GM12891 (cell line): ENCODE results near the gene CLEC4G.
A peak's percentile ranks its signal among the peaks of the same experiment; 100 is the strongest.

Experiments used
- DNase-seq: peaks from one replicate; pipeline ENCODE4 v3.0.0; 2011; ENCODE audit warnings: low spot score; ENCODE audit not compliant: insufficient read length
- FAIRE-seq: peaks from 2 replicates; lab custom pipeline; 2011; peaks lifted over from hg19 to GRCh38; lab: Jason Lieb, UNC
- PAX5 ChIP-seq: IDR thresholded peaks from 2 replicates; pipeline ENCODE4 v1.6.1; 2011; ENCODE audit warnings: low read length, moderate library complexity, mild to moderate bottlenecking; ENCODE audit not compliant: insufficient read depth, severe bottlenecking
- POLR2A ChIP-seq: IDR thresholded peaks from 2 replicates; pipeline ENCODE4 v1.6.1; 2011; ENCODE audit warnings: low read depth, low read length, control low read depth
- POLR2AphosphoS5 ChIP-seq: IDR thresholded peaks from 2 replicates; pipeline ENCODE4 v1.6.1; 2011; ENCODE audit warnings: low read depth, low read length, control low read depth
- POU2F2 ChIP-seq: IDR thresholded peaks from 2 replicates; pipeline ENCODE4 v1.6.1; 2011; ENCODE audit warnings: low read depth, mild to moderate bottlenecking, control low read depth, low read length, moderate library complexity
- SPI1 ChIP-seq: IDR thresholded peaks from 2 replicates; pipeline ENCODE4 v1.6.1; 2011; ENCODE audit warnings: low read depth, low read length, control low read depth
- TAF1 ChIP-seq: IDR thresholded peaks from 2 replicates; pipeline ENCODE4 v1.6.1; 2011; ENCODE audit warnings: low read depth, low read length, control low read depth

The CLEC4G gene

DNA sequence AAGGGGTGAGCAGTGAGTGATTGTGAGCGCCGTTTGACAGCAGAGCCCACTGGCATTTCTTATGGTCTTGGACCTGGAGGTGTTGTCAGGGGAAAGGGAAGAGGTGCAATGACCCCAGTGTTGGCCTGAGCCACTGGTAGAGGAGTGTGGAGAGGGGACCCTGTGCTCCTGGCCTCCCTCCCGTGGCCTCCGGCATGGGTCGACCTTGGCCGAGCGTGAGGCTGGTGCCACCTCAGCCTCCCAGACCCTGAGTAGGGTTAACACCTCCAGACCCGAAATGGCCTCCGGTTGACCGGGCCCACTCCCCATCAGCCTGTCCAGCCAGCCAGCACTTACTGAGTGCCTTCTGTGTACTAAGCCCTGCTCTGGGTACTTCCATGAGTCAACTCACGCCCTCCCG lies 44.7 kb downstream of the CLEC4G start:
- FAIRE-seq (no peak), DNase-seq (no peak)
- TF ChIP-seq POU2F2: peak; percentile 64; the same call in 1 of the 2 replicates
- no peak for TF ChIP-seq PAX5
- 0 out of 2 replicates have a peak, but pooled peaks have one; percentile 13 for TF ChIP-seq TAF1
- TF ChIP-seq POLR2A: peak; percentile 80
- TF ChIP-seq SPI1: no peak
- TF ChIP-seq POLR2AphosphoS5: peak; percentile 90

DNA sequence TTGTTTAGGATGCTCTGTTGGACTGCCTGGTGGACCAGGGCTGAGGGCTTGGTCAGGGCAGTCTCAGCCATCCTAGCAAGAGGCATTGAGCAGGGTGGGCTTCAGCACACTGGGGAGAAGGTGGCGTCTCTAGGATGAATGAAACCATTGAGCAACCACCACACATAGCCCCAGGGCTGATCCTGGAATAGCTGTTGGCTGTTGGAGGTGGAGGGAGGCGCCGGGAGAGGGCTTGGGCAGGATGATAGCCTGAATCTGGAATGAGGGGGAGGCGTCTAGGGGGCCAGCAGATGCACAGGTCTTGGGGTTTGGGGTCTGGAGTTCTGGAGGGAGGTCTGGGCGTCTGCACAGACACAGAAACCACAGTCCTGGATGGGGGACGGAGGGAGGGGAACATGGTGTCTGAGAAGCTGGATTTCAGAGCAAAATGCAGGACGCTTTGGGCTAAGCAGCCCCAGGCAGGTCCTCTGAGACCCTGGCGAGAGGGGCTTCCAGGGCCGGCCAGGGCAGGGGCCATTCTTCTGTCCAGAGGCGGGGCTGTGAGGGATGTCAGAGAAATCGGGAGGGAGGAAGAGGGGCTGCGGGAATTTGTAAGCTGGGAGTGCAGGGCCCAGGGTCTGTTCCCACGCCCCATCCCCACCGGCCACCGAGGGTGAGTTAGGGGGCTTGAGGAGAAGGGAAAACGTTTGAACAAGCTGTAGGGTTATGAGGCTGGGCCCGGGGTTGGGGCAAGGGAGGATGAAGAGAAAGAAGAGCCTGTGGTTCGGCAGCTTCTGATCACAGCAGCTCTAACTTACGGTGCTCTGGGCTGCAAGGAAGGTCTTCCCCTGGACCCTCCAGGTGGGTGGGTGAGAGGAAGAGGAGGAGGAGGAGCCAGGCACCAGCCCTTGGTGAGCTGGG lies 46.1 kb downstream of the CLEC4G start:
- peak; percentile 26 for FAIRE-seq

DNA sequence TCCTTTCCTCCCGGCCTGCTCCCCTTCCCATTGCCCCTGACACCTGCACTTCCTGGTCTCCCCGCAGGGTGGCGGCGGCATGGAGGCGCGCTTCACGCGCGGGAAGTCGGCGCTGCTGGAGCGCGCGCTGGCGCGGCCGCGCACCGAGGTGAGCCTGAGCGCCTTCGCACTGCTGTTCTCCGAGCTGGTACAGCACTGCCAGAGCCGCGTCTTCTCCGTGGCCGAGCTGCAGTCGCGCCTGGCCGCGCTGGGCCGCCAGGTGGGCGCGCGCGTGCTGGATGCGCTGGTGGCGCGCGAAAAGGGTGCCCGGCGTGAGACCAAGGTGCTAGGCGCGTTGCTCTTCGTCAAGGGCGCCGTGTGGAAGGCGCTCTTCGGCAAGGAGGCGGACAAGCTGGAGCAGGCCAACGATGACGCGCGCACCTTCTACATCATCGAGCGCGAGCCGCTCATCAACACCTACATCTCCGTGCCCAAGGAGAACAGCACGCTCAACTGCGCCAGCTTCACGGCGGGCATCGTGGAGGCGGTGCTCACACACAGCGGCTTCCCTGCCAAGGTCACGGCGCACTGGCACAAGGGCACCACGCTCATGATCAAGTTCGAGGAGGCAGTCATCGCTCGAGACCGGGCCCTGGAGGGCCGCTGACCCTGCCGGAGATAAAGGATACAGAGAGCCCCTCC lies 49.6 kb downstream of the CLEC4G start:
- FAIRE-seq: no peak
- TF ChIP-seq POLR2AphosphoS5: no peak
- peak; percentile 15; the same call in 1 of the 2 replicates for TF ChIP-seq POLR2A

More for the DNA sequence above, 46.1 kb downstream of the CLEC4G start:
- DNase-seq: no peak
- TF ChIP-seq POLR2AphosphoS5 (no peak), PAX5 (no peak), TAF1 (no peak), POLR2A (peak; percentile 21; the same call in 1 of the 2 replicates), POU2F2 (0 out of 2 replicates have a peak, but pooled peaks have one; percentile 15)

DNA sequence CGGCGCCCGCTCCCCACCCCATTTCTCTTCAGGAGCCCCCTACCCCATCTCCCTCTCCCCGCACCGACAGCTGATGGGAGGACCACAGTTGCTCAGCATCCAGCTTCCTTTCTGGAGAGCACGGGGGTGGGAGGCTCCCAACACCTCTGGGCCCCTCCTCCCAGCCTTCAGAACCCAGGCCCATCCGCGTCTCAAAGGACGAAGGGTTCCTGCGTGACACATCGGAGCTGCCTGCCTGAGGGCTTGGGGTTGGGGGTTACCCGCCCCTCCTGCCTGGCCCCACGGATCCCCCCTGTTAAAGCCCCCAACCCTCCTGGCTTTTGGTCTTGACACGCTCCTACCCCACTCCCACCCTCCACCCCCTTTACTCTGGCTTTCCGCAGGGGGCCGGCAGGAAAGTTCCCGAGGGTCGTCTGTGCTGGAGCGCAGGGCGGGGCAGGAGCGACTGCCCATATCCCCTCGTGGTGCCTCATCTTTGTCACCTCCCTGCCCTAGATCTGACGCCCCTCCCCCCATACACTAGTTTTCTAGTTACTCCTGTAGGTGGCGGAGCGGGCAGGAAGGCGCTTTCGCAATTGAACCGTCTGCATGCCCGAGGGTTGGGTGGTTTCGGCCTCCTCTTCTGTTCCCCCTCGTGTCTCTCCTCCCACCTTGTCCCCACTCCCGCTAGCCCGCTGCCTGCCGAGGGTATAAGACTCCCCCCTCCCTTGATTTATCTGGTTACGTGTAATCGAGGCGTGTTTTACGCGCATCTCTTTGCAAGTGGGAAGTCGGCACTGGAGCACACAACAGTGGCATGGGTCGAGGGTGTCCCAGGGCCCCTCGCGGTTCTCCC lies 50.4 kb downstream of the CLEC4G start:
- FAIRE-seq: peak; percentile 95
- DNase-seq: peak; percentile 80
- TF ChIP-seq POU2F2 (peak; percentile 71; the same call in 1 of the 2 replicates), TAF1 (peak; percentile 50; the same call in 1 of the 2 replicates), POLR2AphosphoS5 (no peak), SPI1 (no peak), POLR2A (no peak; the same call in 1 of the 2 replicates), PAX5 (no peak)

More for the DNA sequence above, 49.6 kb downstream of the CLEC4G start:
- DNase-seq: no peak

DNA sequence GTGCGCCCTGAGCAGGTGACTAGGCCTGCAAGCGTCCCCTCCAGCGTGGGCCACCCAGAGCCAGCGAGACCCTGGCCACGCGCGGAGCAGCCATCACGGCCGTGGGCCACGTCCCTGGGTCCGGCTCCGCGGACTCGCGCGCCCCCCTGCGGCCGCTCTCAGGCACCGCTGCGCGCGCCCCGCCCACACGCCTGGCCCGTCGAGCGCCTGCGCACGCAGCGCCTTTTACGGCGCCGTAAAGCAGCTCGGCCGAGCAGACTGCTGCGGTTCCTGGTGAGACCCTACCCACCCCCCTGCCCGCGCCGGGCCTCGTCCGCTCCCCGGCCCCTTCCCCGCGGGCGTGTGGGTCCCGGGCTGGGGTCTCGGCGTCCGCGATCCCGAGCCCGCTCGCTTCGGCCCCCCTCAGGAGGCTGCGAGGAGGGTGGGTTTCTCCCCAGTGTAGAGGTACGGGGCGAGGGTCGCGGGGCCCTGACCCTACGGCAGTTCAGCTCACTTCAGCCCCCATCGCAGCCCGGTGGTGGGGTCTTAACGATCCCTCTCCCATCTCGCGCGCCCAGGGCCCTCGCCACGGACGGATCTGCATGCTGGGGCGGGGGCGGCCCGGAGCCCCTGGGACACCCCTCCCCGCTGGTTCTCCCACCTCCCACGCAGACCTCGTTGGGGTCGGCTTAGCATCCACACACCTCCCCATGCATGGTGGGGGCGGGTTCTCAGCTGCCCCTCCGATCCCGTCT lies 51.1 kb downstream of the CLEC4G start, which contains the start of gene TRAPPC5:
TRAPPC5 (plus strand) TSS at position 228 of the 734 bp plus-strand sequence. CDS start 1,421 bp downstream, outside the sequence.
- no peak for TF ChIP-seq SPI1
- peak; percentile 21; the same call in 1 of the 2 replicates for TF ChIP-seq POLR2A
- TF ChIP-seq POLR2AphosphoS5: no peak
- no peak; the same call in 1 of the 2 replicates for TF ChIP-seq POU2F2
- TF ChIP-seq TAF1: no peak; the same call in 1 of the 2 replicates
- no peak for TF ChIP-seq PAX5
- peak; percentile 98 for FAIRE-seq

DNA sequence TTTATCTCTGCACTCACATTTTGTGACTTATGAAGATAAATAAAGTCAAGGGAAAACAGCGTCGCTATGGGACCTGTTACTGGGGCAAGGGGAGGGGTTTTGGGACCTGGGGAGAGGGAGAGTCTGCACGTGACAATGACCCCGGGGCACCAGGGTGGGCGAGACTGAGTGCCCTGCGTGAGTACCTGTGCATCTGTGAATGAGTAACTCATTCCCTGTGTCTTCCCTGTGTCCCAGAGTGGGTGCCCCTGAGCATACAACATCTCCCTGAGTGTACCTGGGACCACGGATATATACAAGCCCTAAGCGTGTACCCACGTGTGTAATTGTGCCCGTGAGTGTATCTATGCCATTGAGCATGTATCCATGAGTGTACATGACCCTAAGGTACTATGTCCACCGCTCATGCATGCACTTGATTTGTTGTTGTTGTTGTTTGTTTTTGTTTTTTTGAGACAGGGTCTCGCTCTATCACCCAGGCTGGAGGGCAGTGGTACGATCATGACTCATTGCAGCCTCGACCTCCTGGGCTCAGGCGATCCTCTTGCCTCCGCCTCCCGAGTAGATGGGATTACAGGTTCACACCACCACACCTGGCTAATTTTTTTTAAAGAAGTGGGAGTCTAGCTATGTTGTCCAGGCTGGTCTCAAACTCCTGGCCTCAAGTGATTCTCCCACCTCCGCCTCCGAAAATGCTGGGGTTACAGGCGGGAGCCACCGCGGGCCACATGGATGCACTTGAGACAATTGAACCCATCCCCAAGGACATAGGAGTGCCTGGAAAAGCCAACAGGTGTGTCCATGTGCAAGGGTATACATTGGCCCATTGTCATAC lies 51.9 kb downstream of the CLEC4G start:
- FAIRE-seq (no peak), DNase-seq (no peak)
- no peak for TF ChIP-seq POU2F2
- TF ChIP-seq POLR2A: no peak
- no peak for TF ChIP-seq POLR2AphosphoS5
- no peak for TF ChIP-seq SPI1
- no peak for TF ChIP-seq PAX5
- TF ChIP-seq TAF1: no peak

More for the DNA sequence above, 51.1 kb downstream of the CLEC4G start, which contains the start of gene TRAPPC5:
- DNase-seq: peak; percentile 80

DNA sequence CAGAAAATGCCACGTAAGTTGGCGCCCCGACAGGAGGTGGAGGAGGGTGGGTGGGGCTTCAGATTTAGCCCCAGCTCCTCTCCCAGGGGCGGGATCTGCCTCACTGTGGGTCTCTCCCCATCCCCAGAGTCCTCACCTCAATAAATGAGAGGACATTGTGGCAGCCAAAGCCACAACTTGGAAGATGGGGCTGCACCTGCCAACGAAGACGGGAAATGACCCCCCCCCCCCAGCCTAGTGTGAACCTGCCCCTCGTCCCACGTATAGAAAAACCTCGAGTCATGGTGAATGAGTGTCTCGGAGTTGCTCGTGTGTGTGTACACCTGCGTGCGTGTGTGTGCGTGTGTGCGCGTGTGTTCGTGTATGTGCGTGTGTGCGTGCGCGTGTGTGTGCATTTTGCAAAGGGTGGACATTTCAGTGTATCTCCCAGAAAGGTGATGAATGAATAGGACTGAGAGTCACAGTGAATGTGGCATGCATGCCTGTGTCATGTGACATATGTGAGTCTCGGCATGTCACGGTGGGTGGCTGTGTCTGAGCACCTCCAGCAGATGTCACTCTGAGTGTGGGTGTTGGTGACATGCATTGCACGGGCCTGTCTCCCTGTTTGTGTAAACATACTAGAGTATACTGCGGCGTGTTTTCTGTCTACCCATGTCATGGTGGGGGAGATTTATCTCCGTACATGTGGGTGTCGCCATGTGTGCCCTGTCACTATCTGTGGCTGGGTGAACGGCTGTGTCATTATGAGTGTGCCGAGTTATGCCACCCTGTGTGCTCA lies 52.7 kb downstream of the CLEC4G start:
- DNase-seq (no peak), FAIRE-seq (peak; percentile 98)
- TF ChIP-seq POLR2A (no peak), POU2F2 (peak; percentile 81), SPI1 (no peak), TAF1 (no peak), POLR2AphosphoS5 (no peak), PAX5 (peak; percentile 78)
